ENCODE data around the gene STRN. TPM values are rescaled to one million over a fixed set of nuclear protein-coding genes. Genes with fewer than 3 reads are reported as not detected.

The STRN gene
- total RNA-seq, 1 donor = 16.4 TPM

GRCh38 chr2:36808386-36809068 lies 157.8 kb downstream of the STRN start:
- DNase-seq (ENCODE audit: low read depth) = no peak
- TF ChIP-seq CTCF (IDR thresholded peaks at IDR 0.05; ENCODE audit: insufficient read depth, low read depth, low read length) = no peak
- H3K4me3 ChIP-seq (ENCODE audit: low read depth, low read length) = no peak overlapping the region

GRCh38 chr2:36807223-36807886 lies 159.0 kb downstream of the STRN start:
- no peak for TF ChIP-seq CTCF (IDR thresholded peaks at IDR 0.05; ENCODE audit: insufficient read depth, low read depth, low read length)
- no peak for DNase-seq (ENCODE audit: low read depth)
- no peak overlapping the region for H3K4me3 ChIP-seq (ENCODE audit: low read depth, low read length)

GRCh38 chr2:36805635-36806224 lies 160.6 kb downstream of the STRN start:
- no peak for TF ChIP-seq CTCF (IDR thresholded peaks at IDR 0.05; ENCODE audit: insufficient read depth, low read depth, low read length)
- no peak overlapping the region for H3K4me3 ChIP-seq (ENCODE audit: low read depth, low read length)
- no peak for DNase-seq (ENCODE audit: low read depth)

GRCh38 chr2:36802952-36803351 lies 163.4 kb downstream of the STRN start:
- no peak overlapping the region for H3K4me3 ChIP-seq (ENCODE audit: low read depth, low read length)
- DNase-seq (ENCODE audit: low read depth) = no peak
- no peak for TF ChIP-seq CTCF (IDR thresholded peaks at IDR 0.05; ENCODE audit: insufficient read depth, low read depth, low read length)

- DNase-seq (ENCODE audit: low read depth) = no peak
- TF ChIP-seq CTCF (IDR thresholded peaks at IDR 0.05; ENCODE audit: insufficient read depth, low read depth, low read length) = no peak
- no peak overlapping the region for H3K4me3 ChIP-seq (ENCODE audit: low read depth, low read length)
These were observed 165.2 kb downstream of the STRN start for GRCh38 chr2:36801088-36801487.

GRCh38 chr2:36800381-36800780 lies 166.0 kb downstream of the STRN start:
- no peak for DNase-seq (ENCODE audit: low read depth)
- TF ChIP-seq CTCF (IDR thresholded peaks at IDR 0.05; ENCODE audit: insufficient read depth, low read depth, low read length) = no peak
- no peak overlapping the region for H3K4me3 ChIP-seq (ENCODE audit: low read depth, low read length)

Measured in fibroblast of villous mesenchyme (primary cell).